Keratinocyte (primary cell): ENCODE data around the gene CEP20. TPM values are rescaled to one million over a fixed set of nuclear protein-coding genes. Genes with fewer than 3 reads are reported as not detected.

ENCODE experiments used
- DNase-seq: peaks from one replicate; pipeline ENCODE4 v3.0.0-alpha.2; 2011; ENCODE audit warnings: low read depth, missing footprints, low spot score
- FAIRE-seq: peaks from 2 replicates; lab custom pipeline; 2011; peaks lifted over from hg19 to GRCh38; lab: Jason Lieb, UNC
- H2AFZ ChIP-seq: 2 replicates; pipeline ENCODE4 v1.6.0; 2012; ENCODE audit warnings: low read length, control low read depth, inconsistent platforms; ENCODE audit not compliant: control insufficient read depth
- H3K27ac ChIP-seq: 2 replicates; pipeline ENCODE4 v1.5.1; 2011; ENCODE audit warnings: low read length; ENCODE audit not compliant: control insufficient read depth, insufficient read depth
- H3K27me3 ChIP-seq: 3 replicates; pipeline ENCODE4 v1.6.0; 2011; ENCODE audit warnings: low read length; ENCODE audit not compliant: control insufficient read depth, insufficient read depth; ENCODE audit errors: extremely low read depth
- H3K36me3 ChIP-seq, 2 experiments: 2 replicates in 1 of 2; 3 replicates in 1 of 2; pipeline ENCODE4 v1.5.1; 2011; ENCODE audit warnings: low read length in 2 of 2, mild to moderate bottlenecking in 1 of 2; ENCODE audit not compliant: control insufficient read depth in 2 of 2, insufficient read depth in 2 of 2; ENCODE audit errors: extremely low read depth in 1 of 2
- H3K4me1 ChIP-seq: 3 replicates; pipeline ENCODE4 v1.5.1; 2011; ENCODE audit warnings: low read length; ENCODE audit not compliant: control insufficient read depth, insufficient read depth; ENCODE audit errors: extremely low read depth
- H3K4me2 ChIP-seq: 3 replicates; pipeline ENCODE4 v1.6.0; 2011; ENCODE audit warnings: low read depth, low read length; ENCODE audit not compliant: control insufficient read depth, insufficient read depth; ENCODE audit errors: extremely low read depth
- H3K4me3 ChIP-seq, 3 experiments: fragments of 200-600 bp in 1 of 3; sonication (generic) in 1 of 3; 2 replicates in 2 of 3; 3 replicates in 1 of 3; pipeline ENCODE4 v1.5.1; 2011 to 2016; ENCODE audit warnings: low read length in 3 of 3, mild to moderate bottlenecking in 3 of 3, control low read depth in 2 of 3, inconsistent platforms in 1 of 3, low read depth in 1 of 3, mixed read lengths in 1 of 3, mixed run types in 1 of 3, moderate library complexity in 1 of 3; ENCODE audit not compliant: control insufficient read depth in 2 of 3, insufficient read depth in 2 of 3; ENCODE audit errors: extremely low read depth in 1 of 3
- H3K79me2 ChIP-seq: 2 replicates; pipeline ENCODE4 v1.6.0; 2012; ENCODE audit warnings: low read length; ENCODE audit not compliant: control insufficient read depth, insufficient read depth
- H3K9ac ChIP-seq: 3 replicates; pipeline ENCODE4 v1.6.0; 2011; ENCODE audit warnings: low read length; ENCODE audit not compliant: control insufficient read depth, insufficient read depth; ENCODE audit errors: extremely low read depth
- H3K9me1 ChIP-seq: 3 replicates; pipeline ENCODE4 v1.6.0; 2011; ENCODE audit warnings: low read length; ENCODE audit not compliant: control insufficient read depth, insufficient read depth; ENCODE audit errors: extremely low read depth
- H3K9me3 ChIP-seq: 2 replicates; pipeline ENCODE4 v1.5.1; 2012; ENCODE audit warnings: low read depth, low read length; ENCODE audit not compliant: control insufficient read depth
- H4K20me1 ChIP-seq: 3 replicates; pipeline ENCODE4 v1.6.0; 2011; ENCODE audit warnings: low read length; ENCODE audit not compliant: control insufficient read depth, insufficient read depth; ENCODE audit errors: extremely low read depth
- EZH2 ChIP-seq: IDR thresholded peaks from one replicate; pipeline ENCODE4 v1.6.1; 2012; ENCODE audit warnings: inconsistent platforms, mild to moderate bottlenecking, low read length, moderate library complexity
- dilution Hi-C: fragments of 300-500 bp; cut with MboI; formaldehyde crosslinking; loops from one replicate; pipeline ENCODE4 v1.7.0; 2020; ENCODE audit warnings: low sequenced_read_pairs; ENCODE audit not compliant: extremely low pct_ligation_motif_present
- polyA plus RNA-seq, 5 experiments: library from polyadenylated mRNA; depleted of rRNA in 3 of 5; stranded (reverse) in 3 of 5; stranded (forward) in 1 of 5; unstranded in 1 of 5; fragments of >200 nt; gene quantifications; 1 replicate in 1 of 5; 2 replicates in 3 of 5; 3 replicates in 1 of 5; pipeline versions ENCODE4 v1.2.1 to v1.2.3, GENCODE V29; 2011 to 2012; ENCODE audit warnings: missing spikeins in 2 of 5, low read depth in 1 of 5, low replicate concordance in 1 of 5
- TF ChIP-seq, protein P1 (sequence below), 3 experiments: IDR thresholded peaks in 1 of 3; conservative IDR thresholded peaks in 1 of 3; optimal IDR thresholded peaks in 1 of 3; 2 replicates in 2 of 3; 3 replicates in 1 of 3; pipeline versions ENCODE3 to v1.5.1; 2011; ENCODE audit warnings: low read length in 3 of 3, mild to moderate bottlenecking in 3 of 3, moderate library complexity in 2 of 3, control low read depth in 1 of 3, inconsistent platforms in 1 of 3; ENCODE audit not compliant: insufficient read depth in 2 of 3; ENCODE audit errors: extremely low read depth in 1 of 3

CEP20 gene
- polyA plus RNA-seq, 1 donor (not counting 4 experiments of a cell fraction or from before 2014, with no cell fraction given): 44.1 TPM

- no peak overlapping the region for H3K9ac ChIP-seq
Measured at GRCh38 chr16:15906439-15906838, 18.0 kb upstream of the CEP20 start.

DNA sequence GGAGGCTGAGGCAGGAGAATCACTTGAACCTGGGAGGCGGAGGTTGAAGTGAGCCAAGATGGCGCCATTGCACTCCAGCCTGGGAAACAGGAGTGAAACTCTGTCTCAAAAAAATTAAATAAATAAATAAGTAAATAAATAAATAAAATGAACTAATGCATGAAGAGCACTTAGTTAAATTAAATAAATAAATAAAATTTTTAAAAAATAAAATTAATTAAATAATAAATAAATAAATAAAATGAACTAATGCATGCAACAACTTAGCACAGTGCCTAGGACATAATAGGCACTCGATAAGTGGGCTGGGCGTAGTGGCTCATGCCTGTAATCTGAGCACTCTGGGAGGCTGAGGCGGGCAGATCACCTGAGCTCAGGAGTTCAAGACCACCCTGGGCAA, 15.6 kb upstream of the CEP20 start:
- Histone ChIP-seq H3K4me2 (no peak overlapping the region), H3K4me3 (no peak overlapping the region), H3K79me2 (no peaks in the 10 kb centered on the region), H2AFZ (no peak overlapping the region), H3K27ac (no peak overlapping the region), H3K27me3 (no peaks in the 10 kb centered on the region), H4K20me1 (no peaks in the 10 kb centered on the region), H3K9me1 (no peaks in the 10 kb centered on the region), H3K4me1 (peaks cover 31% of the 10 kb centered on the region), H3K36me3 (no peaks in the 10 kb centered on the region), H3K9me3 (no peaks in the 10 kb centered on the region), H3K9ac (no peak overlapping the region)
- no peak for DNase-seq
- dilution Hi-C loops: no loop called here
- TF ChIP-seq EZH2: no peak
- TF ChIP-seq, protein P1, sequence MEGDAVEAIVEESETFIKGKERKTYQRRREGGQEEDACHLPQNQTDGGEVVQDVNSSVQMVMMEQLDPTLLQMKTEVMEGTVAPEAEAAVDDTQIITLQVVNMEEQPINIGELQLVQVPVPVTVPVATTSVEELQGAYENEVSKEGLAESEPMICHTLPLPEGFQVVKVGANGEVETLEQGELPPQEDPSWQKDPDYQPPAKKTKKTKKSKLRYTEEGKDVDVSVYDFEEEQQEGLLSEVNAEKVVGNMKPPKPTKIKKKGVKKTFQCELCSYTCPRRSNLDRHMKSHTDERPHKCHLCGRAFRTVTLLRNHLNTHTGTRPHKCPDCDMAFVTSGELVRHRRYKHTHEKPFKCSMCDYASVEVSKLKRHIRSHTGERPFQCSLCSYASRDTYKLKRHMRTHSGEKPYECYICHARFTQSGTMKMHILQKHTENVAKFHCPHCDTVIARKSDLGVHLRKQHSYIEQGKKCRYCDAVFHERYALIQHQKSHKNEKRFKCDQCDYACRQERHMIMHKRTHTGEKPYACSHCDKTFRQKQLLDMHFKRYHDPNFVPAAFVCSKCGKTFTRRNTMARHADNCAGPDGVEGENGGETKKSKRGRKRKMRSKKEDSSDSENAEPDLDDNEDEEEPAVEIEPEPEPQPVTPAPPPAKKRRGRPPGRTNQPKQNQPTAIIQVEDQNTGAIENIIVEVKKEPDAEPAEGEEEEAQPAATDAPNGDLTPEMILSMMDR (optimal IDR thresholded peaks at IDR 0.05 in 1 of 3, IDR thresholded peaks at IDR 0.05 in 1 of 3, conservative IDR thresholded peaks at IDR 0.05 in 1 of 3; ENCODE audit: extremely low read depth in 1 of 3, insufficient read depth in 2 of 3, low read length in 3 of 3): no peak
- FAIRE-seq: no peak

More at GRCh38 chr16:15906439-15906838, 18.0 kb upstream of the CEP20 start:
- no peak overlapping the region for H3K4me3 ChIP-seq
- no peaks in the 10 kb centered on the region for H3K27me3 ChIP-seq
- no peak for TF ChIP-seq EZH2
- TF ChIP-seq, protein P1 (optimal IDR thresholded peaks at IDR 0.05 in 1 of 3, IDR thresholded peaks at IDR 0.05 in 1 of 3, conservative IDR thresholded peaks at IDR 0.05 in 1 of 3; ENCODE audit: extremely low read depth in 1 of 3, insufficient read depth in 2 of 3, low read length in 3 of 3): no peak
- no peaks in the 10 kb centered on the region for H3K36me3 ChIP-seq
- dilution Hi-C loops: no loop called here
- no peak overlapping the region for H3K27ac ChIP-seq
- H2AFZ ChIP-seq: no peak overlapping the region
- no peaks in the 10 kb centered on the region for H3K9me3 ChIP-seq
- no peaks in the 10 kb centered on the region for H3K9me1 ChIP-seq
- FAIRE-seq (no peak), DNase-seq (no peak)
- H3K79me2 ChIP-seq: no peaks in the 10 kb centered on the region
- H3K4me1 ChIP-seq: peaks cover 6% of the 10 kb centered on the region
- no peaks in the 10 kb centered on the region for H4K20me1 ChIP-seq
- no peak overlapping the region for H3K4me2 ChIP-seq
